MM.1S (cell line): Measurements from ENCODE around the gene CHRD.

ENCODE experiments used
- DNase-seq: peaks from one replicate; pipeline ENCODE4 v3.0.0-alpha.2; 2015
- H2AFZ ChIP-seq: fragments of 300-600 bp; sonication (generic); 2 replicates; pipeline ENCODE4 v1.6.0; 2016; ENCODE audit warnings: antibody characterized with exemption, low read length
- H3F3A ChIP-seq: fragments of 300-600 bp; sonication (generic); 2 replicates; pipeline ENCODE4 v1.6.1; 2016; ENCODE audit warnings: mild to moderate bottlenecking, antibody characterized with exemption, low read length, moderate library complexity, mixed read lengths; ENCODE audit not compliant: insufficient read depth
- H3K27ac ChIP-seq: fragments of 300-600 bp; sonication (generic); 2 replicates; pipeline ENCODE4 v1.5.1; 2016; ENCODE audit warnings: mild to moderate bottlenecking, low read length
- H3K27me3 ChIP-seq: fragments of 300-600 bp; sonication (generic); replicated peaks from 2 replicates; pipeline ENCODE4 v1.6.0; 2016; ENCODE audit warnings: low read length; ENCODE audit not compliant: insufficient read depth
- H3K36me3 ChIP-seq: fragments of 300-600 bp; sonication (generic); replicated peaks from 2 replicates; pipeline ENCODE4 v1.6.1; 2016; ENCODE audit warnings: mild to moderate bottlenecking, low read length, mixed read lengths; ENCODE audit not compliant: insufficient read depth
- H3K4me1 ChIP-seq: fragments of 300-600 bp; sonication (generic); 2 replicates; pipeline ENCODE4 v1.6.1; 2016; ENCODE audit warnings: low read length, mixed read lengths
- H3K4me2 ChIP-seq: fragments of 300-600 bp; sonication (generic); 2 replicates; pipeline ENCODE4 v1.6.0; 2016; ENCODE audit warnings: low read depth, low read length
- H3K4me3 ChIP-seq: fragments of 300-600 bp; sonication (generic); 2 replicates; pipeline ENCODE4 v1.5.1; 2016; ENCODE audit warnings: low read length, mixed read lengths
- H3K79me2 ChIP-seq: fragments of 300-600 bp; sonication (generic); 2 replicates; pipeline ENCODE4 v1.6.1; 2016; ENCODE audit warnings: mixed run types, low read length, mixed read lengths
- H3K9ac ChIP-seq: fragments of 300-600 bp; sonication (generic); 2 replicates; pipeline ENCODE4 v1.6.1; 2016; ENCODE audit warnings: low read length, mixed read lengths
- H3K9me2 ChIP-seq: fragments of 300-600 bp; sonication (generic); replicated peaks from 2 replicates; pipeline ENCODE4 v1.6.1; 2016; ENCODE audit warnings: mild to moderate bottlenecking, low read length, mixed read lengths; ENCODE audit not compliant: insufficient read depth
- H3K9me3 ChIP-seq: fragments of 300-600 bp; sonication (generic); replicated peaks from 2 replicates; pipeline ENCODE4 v1.6.1; 2016; ENCODE audit warnings: mild to moderate bottlenecking, low read length, mixed read lengths; ENCODE audit not compliant: insufficient read depth
- H4K20me1 ChIP-seq: fragments of 300-600 bp; sonication (generic); 2 replicates; pipeline ENCODE4 v1.6.1; 2016; ENCODE audit warnings: mild to moderate bottlenecking, low read length, moderate library complexity, mixed read lengths; ENCODE audit not compliant: insufficient read depth
- CTCF ChIP-seq: fragments of 300-600 bp; sonication (generic); IDR thresholded peaks from 2 replicates; pipeline ENCODE4 v1.5.1; 2016; ENCODE audit warnings: antibody characterized with exemption, low read length, mixed read lengths
- EZH2 ChIP-seq: fragments of 300-600 bp; sonication (generic); optimal IDR thresholded peaks from 2 replicates; pipeline ENCODE3; 2017; ENCODE audit warnings: low read depth, mild to moderate bottlenecking, antibody characterized with exemption, low read length, mixed read lengths
- EZH2phosphoT487 ChIP-seq: fragments of 300-600 bp; sonication (generic); IDR thresholded peaks from 2 replicates; pipeline ENCODE4 v1.6.1; 2018; ENCODE audit warnings: antibody characterized with exemption, low read length

The CHRD gene

GRCh38 chr3:184362668-184363546 lies 16.9 kb upstream of the CHRD start:
- Histone ChIP-seq H3K79me2 (peaks cover 30% of the 10 kb centered on the region), H3K4me2 (peak overlapping the region; percentile 86), H3K4me3 (peak overlapping the region; percentile 82), H3K9ac (peak overlapping the region; percentile 73), H3K36me3 (0 out of 2 replicates have a peak, but pooled peaks cover 7% of the 10 kb centered on the region), H3F3A (peaks cover 19% of the 10 kb centered on the region), H3K27me3 (no peaks in the 10 kb centered on the region), H3K9me3 (no peaks in the 10 kb centered on the region), H2AFZ (peak overlapping the region; percentile 92), H3K4me1 (0 out of 2 replicates have a peak, but pooled peaks cover 6% of the 10 kb centered on the region), H3K9me2 (no peaks in the 10 kb centered on the region), H3K27ac (peak overlapping the region; percentile 74), H4K20me1 (no peaks in the 10 kb centered on the region)
- peak; percentile 100 for DNase-seq
- TF ChIP-seq EZH2 (no peak), CTCF (peak; percentile 88)

- Histone ChIP-seq H3K9me2 (no peaks in the 10 kb centered on the region), H3F3A (peaks cover 25% of the 10 kb centered on the region), H3K4me1 (0 out of 2 replicates have a peak, but pooled peaks cover 6% of the 10 kb centered on the region)
Observed at GRCh38 chr3:184366619-184367289, 13.1 kb upstream of the CHRD start.

GRCh38 chr3:184368116-184368515 lies 11.7 kb upstream of the CHRD start:
- Histone ChIP-seq H3K9me3 (no peaks in the 10 kb centered on the region), H3F3A (0 out of 2 replicates have a peak, but pooled peaks cover 13% of the 10 kb centered on the region), H3K4me2 (no peak overlapping the region), H3K79me2 (peaks cover 25% of the 10 kb centered on the region), H3K4me1 (0 out of 2 replicates have a peak, but pooled peaks cover 6% of the 10 kb centered on the region), H4K20me1 (no peaks in the 10 kb centered on the region), H3K27ac (no peak overlapping the region), H3K9ac (no peak overlapping the region), H3K27me3 (no peaks in the 10 kb centered on the region), H3K4me3 (no peak overlapping the region), H2AFZ (no peak overlapping the region), H3K36me3 (peaks cover 15% of the 10 kb centered on the region; the same call in 1 of the 2 replicates), H3K9me2 (no peaks in the 10 kb centered on the region)
- TF ChIP-seq EZH2 (no peak), EZH2phosphoT487 (no peak), CTCF (no peak)
- DNase-seq: no peak

More at GRCh38 chr3:184366619-184367289, 13.1 kb upstream of the CHRD start:
- no peak overlapping the region for H2AFZ ChIP-seq
- H3K4me2 ChIP-seq: no peak overlapping the region
- no peaks in the 10 kb centered on the region for H3K9me3 ChIP-seq
- no peak overlapping the region for H3K9ac ChIP-seq
- DNase-seq: no peak
- no peak overlapping the region for H3K27ac ChIP-seq
- H3K79me2 ChIP-seq: peaks cover 30% of the 10 kb centered on the region
- TF ChIP-seq EZH2phosphoT487: no peak
- peaks cover 15% of the 10 kb centered on the region; the same call in 1 of the 2 replicates for H3K36me3 ChIP-seq
- no peaks in the 10 kb centered on the region for H4K20me1 ChIP-seq
- no peaks in the 10 kb centered on the region for H3K27me3 ChIP-seq
- no peak overlapping the region for H3K4me3 ChIP-seq
